BE2C (cell line): ENCODE measurements around the gene ABI2. TPM values are rescaled to one million over a fixed set of nuclear protein-coding genes. Genes with fewer than 3 reads are reported as not detected.

Source experiments
- DNase-seq: peaks from one replicate; pipeline ENCODE4 v3.0.0-alpha.2; 2020
- H3K27me3 ChIP-seq: fragments of 250-450 bp; sonication (Bioruptor Pico); 2 replicates; pipeline ENCODE4 v1.5.1; 2020; ENCODE audit warnings: mild to moderate bottlenecking
- H3K36me3 ChIP-seq: fragments of 250-450 bp; sonication (Bioruptor Pico); 2 replicates; pipeline ENCODE4 v1.5.1; 2020; ENCODE audit warnings: mild to moderate bottlenecking
- H3K4me1 ChIP-seq: fragments of 250-450 bp; sonication (Bioruptor Pico); 2 replicates; pipeline ENCODE4 v1.5.1; 2020
- H3K4me3 ChIP-seq: 2 replicates; pipeline ENCODE4 v1.5.1; 2011; ENCODE audit warnings: low read depth, low read length
- H3K9me3 ChIP-seq: fragments of 250-450 bp; sonication (Bioruptor Pico); 2 replicates; pipeline ENCODE4 v1.5.1; 2020
- polyA plus RNA-seq: library from polyadenylated mRNA; unstranded; fragments of >200 nt; gene quantifications from one replicate; pipeline ENCODE4 v1.2.1, GENCODE V29; 2012; ENCODE audit warnings: low read depth, missing spikeins; ENCODE audit not compliant: insufficient read length, insufficient read depth
- TF ChIP-seq, protein P1 (sequence below): IDR thresholded peaks from 2 replicates; pipeline ENCODE4 v1.5.1; 2012; ENCODE audit warnings: mild to moderate bottlenecking, low read depth, low read length

Gene ABI2
- polyA plus RNA-seq: 28.5 TPM

DNA sequence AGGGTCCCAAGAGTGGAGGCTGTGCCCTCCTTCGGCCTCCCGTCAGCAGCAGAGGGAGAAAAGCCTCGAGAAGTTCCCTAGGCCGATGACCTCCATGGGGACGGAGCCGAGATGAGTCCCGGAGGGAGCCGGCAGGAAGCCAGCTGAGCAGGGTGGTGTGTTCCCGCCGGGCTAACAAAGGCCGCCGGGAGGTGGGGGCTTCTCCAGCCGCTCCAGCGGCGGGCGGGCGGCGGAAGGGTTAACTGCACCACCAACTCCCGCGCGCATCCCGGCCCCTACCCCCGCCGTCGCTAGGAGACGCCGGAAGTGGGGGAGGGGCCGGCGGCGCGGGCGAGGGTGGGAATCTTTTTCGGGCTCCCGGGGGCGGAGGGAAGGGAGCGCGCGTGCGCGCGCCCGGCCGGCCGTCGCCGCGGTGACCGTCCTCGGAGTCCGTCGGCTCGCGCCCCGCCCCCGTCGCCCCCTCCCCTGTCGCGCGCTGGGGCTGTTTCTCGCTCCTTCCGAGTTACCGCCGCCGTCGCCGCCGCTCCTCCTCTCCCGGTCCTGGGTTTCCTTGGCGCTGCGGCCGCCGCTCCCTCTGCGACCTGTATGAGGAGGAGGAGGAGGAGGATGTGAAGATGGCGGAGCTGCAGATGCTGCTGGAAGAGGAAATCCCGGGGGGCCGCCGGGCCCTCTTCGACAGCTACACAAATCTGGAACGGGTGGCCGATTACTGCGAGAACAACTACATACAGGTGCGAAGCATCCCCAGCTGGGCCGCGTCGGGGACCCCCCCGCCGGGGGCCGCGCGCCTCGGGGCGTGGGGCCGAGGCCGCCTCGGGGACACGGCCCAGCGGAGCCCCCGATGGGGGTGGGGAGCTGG lies at the start of gene ABI2:
ABI2 (plus strand) TSS at position 494 of the 859 bp plus-strand sequence; CDS start at position 615, 121 bp downstream.
- DNase-seq: peak; percentile 98
- 0 out of 2 replicates have a peak, but pooled peaks cover 3% of the 10 kb centered on the region for H3K36me3 ChIP-seq
- H3K4me1 ChIP-seq: no peaks in the 10 kb centered on the region; the same call in 1 of the 2 replicates
- H3K27me3 ChIP-seq: no peaks in the 10 kb centered on the region
- H3K4me3 ChIP-seq: peak within 1 kb of the TSS; percentile 98
- H3K9me3 ChIP-seq: no peaks in the 10 kb centered on the region
- TF ChIP-seq, protein P1, sequence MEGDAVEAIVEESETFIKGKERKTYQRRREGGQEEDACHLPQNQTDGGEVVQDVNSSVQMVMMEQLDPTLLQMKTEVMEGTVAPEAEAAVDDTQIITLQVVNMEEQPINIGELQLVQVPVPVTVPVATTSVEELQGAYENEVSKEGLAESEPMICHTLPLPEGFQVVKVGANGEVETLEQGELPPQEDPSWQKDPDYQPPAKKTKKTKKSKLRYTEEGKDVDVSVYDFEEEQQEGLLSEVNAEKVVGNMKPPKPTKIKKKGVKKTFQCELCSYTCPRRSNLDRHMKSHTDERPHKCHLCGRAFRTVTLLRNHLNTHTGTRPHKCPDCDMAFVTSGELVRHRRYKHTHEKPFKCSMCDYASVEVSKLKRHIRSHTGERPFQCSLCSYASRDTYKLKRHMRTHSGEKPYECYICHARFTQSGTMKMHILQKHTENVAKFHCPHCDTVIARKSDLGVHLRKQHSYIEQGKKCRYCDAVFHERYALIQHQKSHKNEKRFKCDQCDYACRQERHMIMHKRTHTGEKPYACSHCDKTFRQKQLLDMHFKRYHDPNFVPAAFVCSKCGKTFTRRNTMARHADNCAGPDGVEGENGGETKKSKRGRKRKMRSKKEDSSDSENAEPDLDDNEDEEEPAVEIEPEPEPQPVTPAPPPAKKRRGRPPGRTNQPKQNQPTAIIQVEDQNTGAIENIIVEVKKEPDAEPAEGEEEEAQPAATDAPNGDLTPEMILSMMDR: no peak

DNA sequence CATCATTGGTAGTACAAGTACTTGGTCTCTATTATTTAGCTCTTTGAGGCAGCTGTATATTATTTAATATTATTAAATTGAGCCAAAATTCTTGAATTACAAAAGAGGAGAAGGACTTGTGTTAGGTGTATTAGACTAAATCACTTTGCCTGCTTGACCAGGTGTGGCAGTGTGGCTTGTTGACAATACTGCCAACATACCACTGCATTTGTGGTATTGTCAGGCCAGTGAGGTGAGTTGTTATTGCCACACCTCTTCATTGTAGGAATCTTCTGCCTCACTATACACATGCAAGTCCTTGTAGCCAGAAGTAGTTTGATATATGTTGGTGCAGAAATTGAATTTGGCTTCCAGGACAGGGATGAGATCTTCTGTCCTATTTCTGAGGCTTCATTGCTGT lies 48.9 kb upstream of the ABI2 start:
- no peaks in the 10 kb centered on the region for H3K27me3 ChIP-seq
- DNase-seq: no peak
- no peaks in the 10 kb centered on the region for H3K4me1 ChIP-seq
- H3K9me3 ChIP-seq: no peaks in the 10 kb centered on the region
- TF ChIP-seq, protein P1: no peak
- peaks cover 11% of the 10 kb centered on the region for H3K36me3 ChIP-seq
- H3K4me3 ChIP-seq: no peak overlapping the region

DNA sequence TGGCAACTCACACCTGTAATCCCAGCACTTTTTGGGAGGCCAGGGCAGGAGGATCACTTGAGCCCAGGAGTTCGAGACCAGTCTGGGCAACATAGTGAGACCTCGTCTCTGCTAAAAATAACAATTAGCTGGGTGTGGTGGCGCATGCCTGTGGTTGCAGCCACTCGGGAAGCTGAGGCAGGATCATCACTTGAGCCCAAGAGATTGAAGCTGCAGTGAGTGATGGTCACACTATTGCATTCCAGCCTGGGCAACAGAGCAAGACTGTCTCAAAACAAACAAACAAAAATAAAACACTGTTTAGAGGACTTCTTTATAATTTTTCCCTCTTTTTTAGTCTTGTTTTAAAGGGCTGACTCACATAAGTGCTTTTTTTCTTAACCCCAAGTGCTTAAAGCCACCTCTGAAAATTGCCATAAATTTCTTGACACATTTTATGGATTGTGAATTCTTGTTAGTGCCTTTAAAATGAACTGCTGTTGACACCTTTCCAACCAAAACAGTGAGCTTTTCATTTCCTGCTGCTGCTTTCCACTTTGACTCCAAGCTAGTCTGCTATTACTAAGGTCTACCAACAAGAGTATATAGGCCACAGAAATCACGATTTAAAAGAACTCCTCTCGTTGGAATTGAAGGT lies 47.6 kb upstream of the ABI2 start:
- Histone ChIP-seq H3K36me3 (peaks cover 11% of the 10 kb centered on the region), H3K4me3 (no peak overlapping the region), H3K27me3 (no peaks in the 10 kb centered on the region), H3K4me1 (no peaks in the 10 kb centered on the region), H3K9me3 (no peaks in the 10 kb centered on the region)
- TF ChIP-seq, protein P1: no peak
- no peak for DNase-seq

DNA sequence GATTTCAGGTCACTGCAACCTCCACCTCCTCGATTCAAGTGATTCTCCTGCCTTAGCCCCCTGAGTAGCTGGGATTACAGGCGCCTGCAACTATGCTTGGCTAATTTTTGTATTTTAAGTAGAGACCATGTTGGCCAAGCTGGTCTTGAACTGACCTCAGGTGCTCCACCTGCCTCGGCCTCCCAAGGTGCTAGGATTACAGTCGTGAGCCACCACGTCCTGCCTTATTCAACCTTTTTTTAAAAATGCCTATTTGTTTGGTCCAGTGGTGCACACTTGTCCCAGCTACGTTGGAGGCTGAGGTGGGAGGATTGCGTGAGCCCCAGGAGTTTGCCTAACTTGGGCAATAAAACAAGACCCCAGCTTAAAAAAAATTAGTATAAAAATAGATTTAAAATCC lies 46.1 kb upstream of the ABI2 start:
- TF ChIP-seq, protein P1: no peak
- H3K9me3 ChIP-seq: no peaks in the 10 kb centered on the region
- H3K4me1 ChIP-seq: no peaks in the 10 kb centered on the region
- H3K36me3 ChIP-seq: peaks cover 11% of the 10 kb centered on the region
- H3K4me3 ChIP-seq: no peak overlapping the region
- H3K27me3 ChIP-seq: no peaks in the 10 kb centered on the region
- DNase-seq: no peak

DNA sequence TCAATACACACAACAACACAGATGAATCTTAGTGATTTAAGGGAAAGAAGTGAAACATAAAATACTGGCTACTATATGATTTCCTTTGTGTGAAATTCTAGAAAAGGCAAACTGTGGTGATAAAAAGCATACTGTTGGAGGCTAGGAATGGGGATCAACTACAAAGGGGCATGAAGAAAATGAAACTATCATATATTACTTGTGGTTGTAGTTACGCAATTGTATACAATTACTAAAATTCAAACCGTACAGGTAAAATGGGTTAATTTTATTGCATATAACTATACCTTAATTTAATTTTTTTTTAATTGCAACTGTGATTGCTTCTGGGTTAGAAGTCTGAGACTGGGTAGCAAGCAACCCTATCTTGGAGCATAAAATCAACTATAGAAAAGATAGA lies 41.7 kb upstream of the ABI2 start:
- Histone ChIP-seq H3K4me3 (no peak overlapping the region), H3K27me3 (no peaks in the 10 kb centered on the region), H3K9me3 (no peaks in the 10 kb centered on the region; the same call in 1 of the 2 replicates), H3K36me3 (no peaks in the 10 kb centered on the region), H3K4me1 (no peaks in the 10 kb centered on the region)
- no peak for DNase-seq
- TF ChIP-seq, protein P1: no peak
